AG08396 (cell line): ENCODE results near the gene CAPRIN1.

Experiments
- DNase-seq: peaks from one replicate; pipeline ENCODE4 v3.0.0; 2012; ENCODE audit warnings: low spot score, mixed read lengths

Gene CAPRIN1

DNA sequence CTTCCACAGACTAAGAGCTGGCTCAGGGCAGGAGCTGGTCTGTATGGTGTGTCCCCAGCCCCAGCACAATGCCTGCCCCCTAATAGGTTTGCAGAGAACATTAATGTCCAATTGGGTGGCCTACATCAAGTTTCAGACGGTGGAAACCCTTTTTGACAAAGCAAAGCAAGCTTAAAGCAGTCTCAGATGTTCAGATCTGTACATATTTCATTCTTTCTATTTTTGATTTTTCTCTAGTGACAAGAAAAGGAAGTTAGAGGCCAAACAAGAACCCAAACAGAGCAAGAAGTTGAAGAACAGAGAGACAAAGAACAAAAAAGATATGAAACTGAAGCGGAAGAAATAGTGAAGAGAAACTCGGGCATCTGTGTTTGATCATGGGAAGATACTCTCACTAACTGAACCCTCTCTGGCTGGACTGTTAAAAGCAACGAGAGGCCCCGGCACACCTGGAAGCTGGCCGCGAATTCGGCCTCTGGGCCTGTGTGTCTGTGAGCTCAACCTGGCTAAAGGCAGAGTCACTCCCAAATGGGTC is 94.4 kb downstream of the CAPRIN1 start:
- DNase-seq = no peak

DNA sequence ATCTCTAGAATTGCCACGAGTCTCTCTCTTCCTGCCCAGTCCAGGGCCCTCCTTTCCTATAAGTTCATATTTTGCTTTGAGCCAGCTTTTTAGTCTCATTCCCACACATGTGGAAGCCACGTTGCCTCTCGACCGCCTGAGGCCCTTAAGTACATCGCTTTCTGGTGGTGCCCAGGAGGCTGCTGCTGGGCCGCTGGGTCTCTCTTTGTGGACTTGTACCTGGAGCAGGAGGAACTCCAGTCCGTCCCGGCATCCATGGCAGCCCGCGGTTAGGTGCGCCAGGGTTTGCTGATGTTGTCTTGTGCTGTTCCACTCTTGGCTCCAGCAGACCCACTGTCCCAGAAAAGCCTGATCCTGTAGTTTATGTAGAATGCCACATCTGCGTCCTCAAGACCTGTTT is 94.9 kb downstream of the CAPRIN1 start:
- DNase-seq = no peak

DNA sequence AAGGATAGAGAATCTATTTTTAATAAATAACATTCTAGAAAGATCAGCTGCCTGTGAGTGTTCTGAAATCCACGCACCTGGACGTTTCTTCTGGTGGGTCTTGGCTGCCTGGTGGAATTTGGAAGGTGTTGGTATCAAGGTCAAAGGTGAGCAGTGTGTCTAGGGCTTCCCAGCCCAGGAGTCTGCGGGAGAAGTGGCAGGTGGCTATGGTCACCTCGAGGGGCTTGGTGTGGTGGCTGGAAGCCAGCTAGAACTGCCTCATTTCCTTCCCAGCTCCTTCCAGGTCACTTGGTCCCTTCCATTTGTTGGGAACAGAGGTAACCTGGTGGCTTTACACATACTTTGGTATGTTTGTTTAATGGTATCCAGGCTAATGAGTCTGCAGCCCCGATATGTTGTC is 95.3 kb downstream of the CAPRIN1 start:
- no peak for DNase-seq

DNA sequence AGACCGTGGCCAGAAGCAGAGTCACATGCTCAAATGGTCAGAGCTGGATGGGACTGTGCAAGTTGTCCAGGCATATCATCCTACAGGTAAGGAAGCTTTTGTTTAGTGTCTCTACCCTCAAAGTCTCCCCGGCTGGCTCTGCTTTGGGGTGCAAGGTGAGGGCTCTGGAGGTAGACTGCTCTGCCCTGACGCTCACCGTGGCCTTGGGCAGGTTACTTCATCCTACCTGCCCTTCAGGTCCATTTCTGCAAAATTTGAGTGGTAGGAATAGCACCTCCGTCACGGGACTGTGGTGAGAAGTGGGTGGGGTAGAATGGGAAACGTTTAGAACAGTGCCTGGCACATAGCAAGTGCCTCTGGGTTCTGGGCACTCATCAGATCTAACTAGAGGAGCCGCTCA is 96.0 kb downstream of the CAPRIN1 start:
- no peak for DNase-seq

DNA sequence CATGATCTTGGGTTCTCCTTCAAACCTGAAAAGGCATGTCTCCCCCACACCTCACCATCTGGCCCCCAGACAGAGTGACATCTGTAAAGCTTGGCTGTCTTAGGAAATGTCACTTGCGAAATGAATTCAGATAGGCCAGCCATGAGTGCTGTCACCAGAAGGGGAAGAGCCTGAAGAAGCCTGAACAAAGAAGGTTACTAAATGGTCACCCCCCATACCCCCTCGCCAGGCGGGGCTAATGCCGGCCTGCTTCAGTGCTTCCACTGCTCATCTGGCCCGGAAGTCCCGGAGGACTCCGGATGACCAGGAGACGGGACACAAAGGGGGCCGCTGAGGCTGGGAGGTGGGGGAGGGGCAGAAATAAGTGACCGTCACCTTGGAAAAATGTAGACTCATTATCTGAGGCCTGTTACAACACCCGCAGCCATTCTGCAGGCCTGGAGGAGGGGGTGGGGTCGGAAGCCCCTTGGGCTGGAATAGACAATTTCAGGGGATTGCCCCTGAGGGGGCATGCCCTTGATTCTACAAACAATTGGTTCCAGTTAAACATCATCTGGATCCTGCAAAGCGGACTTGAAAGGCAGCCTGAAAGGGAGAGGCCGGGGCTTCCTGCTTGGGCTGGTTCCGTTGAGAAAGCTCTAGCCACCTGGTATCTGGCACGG is 97.1 kb downstream of the CAPRIN1 start:
- DNase-seq = no peak

DNA sequence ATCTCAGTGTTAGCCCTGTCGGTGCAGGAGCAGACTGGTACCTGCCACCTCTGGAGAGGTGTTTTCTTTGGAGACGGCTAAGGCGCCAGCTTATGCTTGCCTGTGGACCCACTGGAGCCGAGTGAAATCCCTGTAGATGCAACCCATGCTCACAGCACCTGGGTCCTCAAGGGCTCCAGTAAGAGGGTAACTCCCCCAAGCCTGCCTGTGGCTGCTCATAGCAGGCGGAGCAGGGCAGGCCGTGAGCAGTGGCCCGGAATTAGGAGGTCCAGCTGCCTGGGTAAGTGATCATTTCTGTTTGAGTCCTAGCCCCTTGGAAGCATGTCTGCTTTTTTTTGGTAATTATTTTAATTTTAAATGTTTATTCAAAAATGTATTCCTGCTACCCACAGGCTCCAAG is 97.7 kb downstream of the CAPRIN1 start:
- no peak for DNase-seq

DNA sequence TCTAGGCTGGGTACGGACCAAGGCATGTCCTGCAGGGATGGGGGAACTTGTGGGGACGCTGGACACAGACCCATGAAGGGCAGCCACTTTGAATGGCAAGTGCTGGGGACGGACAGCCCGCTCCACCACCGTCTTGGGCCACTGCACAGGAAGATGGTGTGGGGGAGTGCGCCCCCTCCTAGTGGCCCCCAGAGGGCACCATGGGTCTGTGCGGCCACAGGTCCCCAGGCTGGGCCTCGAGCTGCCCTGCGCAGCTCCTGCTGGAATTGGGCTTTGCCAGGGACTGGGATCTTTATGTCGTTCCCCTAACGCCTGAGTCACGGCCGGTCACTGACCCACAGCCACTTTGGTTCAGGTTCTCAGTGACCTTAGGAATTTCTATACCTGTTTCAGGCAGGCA is 98.3 kb downstream of the CAPRIN1 start:
- peak; percentile 53 for DNase-seq

DNA sequence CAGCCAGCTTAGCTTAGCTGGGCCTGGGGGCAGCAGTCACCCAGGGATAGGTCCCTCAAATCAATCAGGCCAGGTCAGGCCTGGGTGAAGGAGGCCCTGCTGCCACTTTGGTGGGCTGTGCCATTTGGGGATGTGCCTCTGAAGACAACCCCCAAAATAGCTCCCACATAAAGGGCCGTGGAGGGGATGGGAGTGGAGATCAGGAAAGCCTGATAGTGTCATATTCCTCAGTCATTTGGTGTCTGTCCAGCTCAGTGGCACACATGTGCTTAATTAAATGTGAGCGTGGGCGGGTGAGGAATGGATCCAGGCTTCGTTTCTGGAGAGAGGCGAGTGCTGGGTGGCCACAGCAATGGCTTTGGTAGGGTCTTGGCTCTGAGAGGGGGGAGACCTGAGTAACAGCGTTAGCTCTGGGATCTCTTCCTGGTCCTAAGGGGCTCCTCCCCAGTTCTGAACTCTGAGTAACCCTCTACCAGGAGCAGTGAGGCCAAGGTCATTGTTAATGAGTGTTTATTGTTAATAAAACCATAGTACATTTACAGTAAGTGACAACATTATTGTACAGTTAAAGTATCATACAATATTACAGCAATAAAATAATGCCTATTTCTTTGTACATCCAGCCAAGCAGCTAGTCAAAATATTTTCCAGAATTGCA is 99.1 kb downstream of the CAPRIN1 start:
- no peak for DNase-seq
